K562 (cell line): ENCODE measurements around the gene FMNL2. TPM values are rescaled to one million over a fixed set of nuclear protein-coding genes. Genes with fewer than 3 reads are reported as not detected.

ENCODE experiments used
- ATAC-seq: fragments of 200-7000 bp; cut with Tn5 transposase; 3 replicates; pipeline ENCODE4 v1.9.1; 2020; ENCODE audit warnings: moderate library complexity
- BruUV-seq: library from RNA; stranded (reverse); fragments of 400-500 nt; replicated peaks from 2 replicates; lab custom pipeline; 2021; lab: Mats Ljungman, UMichigan
- CTCF ChIA-PET: fragments of 300-600 bp; formaldehyde crosslinking; extraction: SDS; loops from one replicate; lab custom pipeline; 2021; ENCODE audit warnings: low intra/inter-chr PET ratio; lab: Yijun Ruan, JAX
- POLR2A ChIA-PET: fragments of 300-600, 350-650 bp; sonication (Branson Sonifier 250); formaldehyde crosslinking; extraction: SDS; loops from one replicate; lab custom pipeline; 2021; ENCODE audit warnings: antibody characterized with exemption, inconsistent platforms; lab: Yijun Ruan, JAX
- DNase-seq, 4 experiments: peaks; one replicate each; pipeline versions ENCODE4 v3.0.0 to v3.0.0-alpha.2; 2011 to 2018; ENCODE audit warnings: low spot score in 3 of 4, mixed read lengths in 3 of 4; ENCODE audit errors: extremely low read depth in 1 of 4
- FAIRE-seq: peaks from 2 replicates; lab custom pipeline; 2011; peaks lifted over from hg19 to GRCh38; lab: Jason Lieb, UNC
- H2AFZ ChIP-seq: 2 replicates; pipeline ENCODE4 v1.6.0; 2011; ENCODE audit warnings: low read depth, low read length, control low read depth, inconsistent platforms
- H3K27ac ChIP-seq: fragments of 200-600 bp; 3 replicates; pipeline ENCODE4 v1.8.0; 2011; ENCODE audit warnings: low read depth, mild to moderate bottlenecking, control low read depth, inconsistent platforms, low read length, moderate library complexity, mixed read lengths; ENCODE audit errors: extremely low read depth
- H3K27me3 ChIP-seq, 2 experiments: fragments of 300-600 bp in 1 of 2; 2 replicates in 1 of 2; 3 replicates in 1 of 2; pipeline versions ENCODE4 v1.6.0 to v1.8.0; 2011; ENCODE audit warnings: inconsistent platforms in 2 of 2, low read length in 2 of 2, mild to moderate bottlenecking in 1 of 2, mixed read lengths in 1 of 2, moderate library complexity in 1 of 2; ENCODE audit not compliant: control insufficient read depth in 2 of 2, insufficient read depth in 2 of 2
- H3K36me3 ChIP-seq: fragments of 300-600 bp; 3 replicates; pipeline ENCODE4 v1.8.0; 2011; ENCODE audit warnings: mild to moderate bottlenecking, low read length, inconsistent platforms; ENCODE audit not compliant: control insufficient read depth, insufficient read depth
- H3K4me1 ChIP-seq, 2 experiments: fragments of 200-600 bp in 1 of 2; replicated peaks in 1 of 2; 2 replicates in 1 of 2; 3 replicates in 1 of 2; pipeline versions ENCODE4 v1.5.1 to v1.8.0; 2011; ENCODE audit warnings: inconsistent platforms in 2 of 2, low read length in 2 of 2, mild to moderate bottlenecking in 1 of 2, mixed read lengths in 1 of 2, moderate library complexity in 1 of 2; ENCODE audit not compliant: control insufficient read depth in 2 of 2, insufficient read depth in 2 of 2
- H3K4me2 ChIP-seq: 2 replicates; pipeline ENCODE4 v1.6.1; 2011; ENCODE audit warnings: low read length, control low read depth, inconsistent platforms, mixed read lengths; ENCODE audit not compliant: insufficient read depth
- H3K4me3 ChIP-seq: fragments of 200-600 bp; sonication (generic), shearing (Covaris generic); 2 replicates; pipeline ENCODE4 v1.5.1; 2016; ENCODE audit warnings: control low read depth, inconsistent platforms
- H3K79me2 ChIP-seq: fragments of 200-600 bp; 3 replicates; pipeline ENCODE4 v1.8.0; 2011; ENCODE audit warnings: low read length, inconsistent platforms; ENCODE audit not compliant: control insufficient read depth, insufficient read depth
- H3K9ac ChIP-seq, 2 experiments: 2 replicates each; pipeline versions ENCODE4 v1.6.0 to v1.6.1; 2011; ENCODE audit warnings: low read depth in 2 of 2, low read length in 2 of 2, control low read depth in 1 of 2, inconsistent platforms in 1 of 2, mild to moderate bottlenecking in 1 of 2, mixed read lengths in 1 of 2; ENCODE audit not compliant: insufficient read depth in 1 of 2
- H3K9me1 ChIP-seq: one replicate; pipeline ENCODE4 v1.6.0; 2011; ENCODE audit warnings: inconsistent platforms, mild to moderate bottlenecking, low read length, moderate library complexity; ENCODE audit not compliant: control insufficient read depth, insufficient read depth
- H3K9me3 ChIP-seq: replicated peaks from 2 replicates; pipeline ENCODE4 v1.5.1; 2011; ENCODE audit warnings: low read depth, low read length, inconsistent platforms; ENCODE audit not compliant: control insufficient read depth, insufficient read depth
- H4K20me1 ChIP-seq: replicated peaks from 2 replicates; pipeline ENCODE4 v1.6.1; 2011; ENCODE audit warnings: low read length, inconsistent platforms, mixed read lengths; ENCODE audit not compliant: control insufficient read depth, insufficient read depth
- ARHGAP35 ChIP-seq: fragments of 450-650 bp; IDR thresholded peaks from 2 replicates; pipeline ENCODE4 v1.6.1; 2018; ENCODE audit not compliant: partially characterized antibody
- E2F3 ChIP-seq: fragments of 250-450 bp; sonication (Bioruptor Pico); IDR thresholded peaks from 2 replicates; pipeline ENCODE4 v1.4.0; 2020; ENCODE audit warnings: mild to moderate bottlenecking
- LCOR ChIP-seq: sonication (generic); formaldehyde crosslinking; IDR thresholded peaks from 2 replicates; pipeline ENCODE4 v1.8.0; 2022; ENCODE audit warnings: mild to moderate bottlenecking, missing genetic modification reagents
- NCOA4 ChIP-seq: fragments of 450-650 bp; IDR thresholded peaks from 2 replicates; pipeline ENCODE4 v1.6.1; 2018; ENCODE audit warnings: mild to moderate bottlenecking; ENCODE audit not compliant: partially characterized antibody
- NCOR1 ChIP-seq: fragments of 450-650 bp; IDR thresholded peaks from 2 replicates; pipeline ENCODE4 v1.6.1; 2016; ENCODE audit warnings: mild to moderate bottlenecking, moderate library complexity
- NEUROD1 ChIP-seq: fragments of 150-350 bp; IDR thresholded peaks from 2 replicates; pipeline ENCODE4 v1.6.1; 2014; ENCODE audit warnings: borderline replicate concordance, low read length, low read depth; ENCODE audit not compliant: partially characterized antibody
- RBM15 ChIP-seq: fragments of 200-400 bp; formaldehyde crosslinking; IDR thresholded peaks from 2 replicates; pipeline ENCODE4 v1.6.1; 2018; ENCODE audit warnings: mild to moderate bottlenecking, low read length, moderate library complexity; ENCODE audit not compliant: insufficient read depth
- TFAM ChIP-seq: fragments of 250-450 bp; sonication (Bioruptor Pico); conservative IDR thresholded peaks from 2 replicates; pipeline ENCODE4 v1.5.0; 2021; ENCODE audit warnings: mild to moderate bottlenecking, moderate library complexity
- TRIM28 ChIP-seq: fragments of 450-650 bp; IDR thresholded peaks from 2 replicates; pipeline ENCODE4 v1.6.1; 2017
- ZNF584 ChIP-seq: fragments of 200-800 bp; sonication (Bioruptor generic); IDR thresholded peaks from 2 replicates; pipeline ENCODE4 v1.6.1; 2016; ENCODE audit warnings: low read depth, mild to moderate bottlenecking, missing genetic modification characterization, missing compliant biosample characterization
- WGBS: fragments of 100-300 bp; shearing (Covaris generic); methylation state at CpG from one replicate; pipeline ENCODE4 v1.1.6; 2016; ENCODE audit warnings: low coverage, mixed read lengths; ENCODE audit not compliant: insufficient coverage; ENCODE audit errors: missing lambda C conversion rate; 5-methylcytosine and 5-hydroxymethylcytosine counted together
- in situ Hi-C: fragments of 300-500 bp; cut with MboI; formaldehyde crosslinking; loops from 4 replicates; pipeline ENCODE4 v1.15.0; 2018; ENCODE audit warnings: inconsistent platforms, mixed read lengths
- intact Hi-C: fragments of 100-400 bp; cut with micrococcal nuclease; formaldehyde crosslinking; loops from 2 replicates; pipeline ENCODE4 v1.14.2; 2022
- polyA plus RNA-seq, 8 experiments: library from polyadenylated mRNA; depleted of rRNA in 4 of 8; stranded (reverse) in 5 of 8; unstranded in 3 of 8; fragments of >200 nt; fragmentation: Nextera tagmentation in 2 of 8; fragmentation: Illumina TruSeq in 1 of 8; extraction: Ambion mirVana in 2 of 8; extraction: Trizol in 1 of 8; gene quantifications; 2 replicates each; pipeline versions ENCODE4 v1.2.1 to v1.2.3, GENCODE V29; 2011 to 2014; ENCODE audit warnings: inconsistent platforms in 1 of 8, missing spikeins in 1 of 8
- total RNA-seq, 7 experiments: library from RNA; depleted of rRNA in 6 of 7; stranded (reverse); fragments of >200 nt in 6 of 7; fragmentation: Illumina TruSeq in 2 of 7; extraction: Trizol in 2 of 7; gene quantifications; 2 replicates each; pipeline versions ENCODE4 v1.2.1 to v1.2.3, GENCODE V29; 2011 to 2021; ENCODE audit warnings: low replicate concordance in 1 of 7
- TF ChIP-seq, protein P1 (sequence below): fragments of 250-450 bp; sonication (Bioruptor Pico); IDR thresholded peaks from 2 replicates; pipeline ENCODE4 v1.9.0; 2021; ENCODE audit warnings: mild to moderate bottlenecking
- TF ChIP-seq, protein P2 (sequence below): fragments of 450-650 bp; IDR thresholded peaks from 2 replicates; pipeline ENCODE4 v1.6.1; 2017; ENCODE audit warnings: mild to moderate bottlenecking, moderate library complexity
- TF ChIP-seq, protein P3 (sequence below): fragments of 450-650 bp; IDR thresholded peaks from 2 replicates; pipeline ENCODE4 v1.6.1; 2016; ENCODE audit warnings: low read depth, mild to moderate bottlenecking, moderate library complexity
- TF ChIP-seq, protein P4 (sequence below): fragments of 450-650 bp; formaldehyde crosslinking; IDR thresholded peaks from 2 replicates; pipeline ENCODE4 v1.4.0; 2020; ENCODE audit warnings: mild to moderate bottlenecking, mixed read lengths
- TF ChIP-seq, protein P5 (sequence below): fragments of 450-650 bp; IDR thresholded peaks from 2 replicates; pipeline ENCODE4 v1.6.1; 2014; ENCODE audit warnings: low read depth, mild to moderate bottlenecking, moderate library complexity, borderline replicate concordance

Gene FMNL2
- total and polyA plus RNA-seq, 9 of the 15 experiments (the other 6 are each of a cell fraction or from before 2014, with no cell fraction given), result 0.15 to 0.49 (median 0.24) TPM; not detected in 1

DNA sequence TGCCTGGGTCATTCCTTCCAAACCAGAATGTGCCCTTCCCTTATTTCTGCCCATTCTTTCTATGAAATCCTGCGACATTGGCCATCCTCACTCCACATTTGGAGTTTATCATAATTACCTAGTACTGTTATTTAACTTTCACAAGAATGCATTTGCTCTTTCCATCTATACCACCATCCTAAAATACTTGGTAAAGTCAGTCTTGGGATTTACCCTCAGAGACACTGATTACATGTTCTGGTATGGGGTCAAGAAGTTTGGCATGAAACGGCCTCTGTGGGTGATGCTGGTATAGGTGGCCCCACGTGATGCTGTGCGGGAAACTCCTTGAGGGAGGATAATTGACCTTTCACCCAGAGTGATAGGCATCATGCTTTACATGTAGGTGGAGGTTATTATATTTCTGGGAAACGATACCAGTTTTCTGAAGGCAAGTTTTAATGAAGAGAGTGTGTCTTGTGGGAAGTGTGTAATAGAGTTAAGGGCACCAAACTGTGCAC lies 123.5 kb downstream of the FMNL2 start (continued):
- TF ChIP-seq, protein P1, sequence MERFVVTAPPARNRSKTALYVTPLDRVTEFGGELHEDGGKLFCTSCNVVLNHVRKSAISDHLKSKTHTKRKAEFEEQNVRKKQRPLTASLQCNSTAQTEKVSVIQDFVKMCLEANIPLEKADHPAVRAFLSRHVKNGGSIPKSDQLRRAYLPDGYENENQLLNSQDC (CRISPR knock-in tag), result no peak
- no peak for TF ChIP-seq LCOR (CRISPR knock-in tag)
- TF ChIP-seq, protein P2, sequence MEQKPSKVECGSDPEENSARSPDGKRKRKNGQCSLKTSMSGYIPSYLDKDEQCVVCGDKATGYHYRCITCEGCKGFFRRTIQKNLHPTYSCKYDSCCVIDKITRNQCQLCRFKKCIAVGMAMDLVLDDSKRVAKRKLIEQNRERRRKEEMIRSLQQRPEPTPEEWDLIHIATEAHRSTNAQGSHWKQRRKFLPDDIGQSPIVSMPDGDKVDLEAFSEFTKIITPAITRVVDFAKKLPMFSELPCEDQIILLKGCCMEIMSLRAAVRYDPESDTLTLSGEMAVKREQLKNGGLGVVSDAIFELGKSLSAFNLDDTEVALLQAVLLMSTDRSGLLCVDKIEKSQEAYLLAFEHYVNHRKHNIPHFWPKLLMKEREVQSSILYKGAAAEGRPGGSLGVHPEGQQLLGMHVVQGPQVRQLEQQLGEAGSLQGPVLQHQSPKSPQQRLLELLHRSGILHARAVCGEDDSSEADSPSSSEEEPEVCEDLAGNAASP, result no peak

DNA sequence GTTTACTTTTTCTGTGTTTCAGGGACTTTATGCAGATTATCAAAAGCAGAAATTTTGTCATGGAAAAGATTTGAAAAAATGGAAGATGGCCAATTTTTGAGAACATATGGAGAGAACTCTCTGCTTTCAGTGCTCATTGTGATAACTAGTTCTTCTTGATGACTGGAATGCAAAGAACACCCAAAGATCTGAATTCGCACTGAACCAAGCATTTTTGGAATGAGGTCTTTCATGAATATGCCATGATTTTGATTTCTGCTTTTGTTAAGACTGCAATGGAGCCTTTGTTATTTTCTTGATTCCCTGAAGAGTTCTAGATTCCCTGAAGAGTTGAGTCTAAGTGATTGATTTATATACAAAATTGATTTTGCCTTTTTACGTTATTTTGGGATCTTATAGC lies 124.1 kb downstream of the FMNL2 start:
- H3K27ac ChIP-seq, result no peak overlapping the region
- H3K4me1 ChIP-seq, result no peaks in the 10 kb centered on the region
- H3K27me3 ChIP-seq, result no peaks in the 10 kb centered on the region
- H3K4me3 ChIP-seq, result no peak overlapping the region
- ChIA-PET CTCF (no interaction called here), POLR2A (interaction anchor here (1.0 kb wide), 1 partner anchor 56 kb away, joined by 3 read pairs; no protein-coding TSS in a partner anchor)
- H3K9me3 ChIP-seq, result no peaks in the 10 kb centered on the region
- H4K20me1 ChIP-seq, result no peaks in the 10 kb centered on the region
- no peaks in the 10 kb centered on the region for H3K79me2 ChIP-seq
- in situ Hi-C loops, result no loop called here
- DNase-seq, result no peak
- no peak for FAIRE-seq
- intact Hi-C loops, result no loop called here
- H3K9ac ChIP-seq, result no peak overlapping the region
- no peak overlapping the region for H3K4me2 ChIP-seq
- ATAC-seq, result no peak
- BruUV-seq, result no TSS peak
- no peaks in the 10 kb centered on the region for H3K9me1 ChIP-seq
- no peak overlapping the region for H2AFZ ChIP-seq
- no peak for TF ChIP-seq E2F3 (CRISPR knock-in tag)
- no peak for TF ChIP-seq ARHGAP35
- no peak for TF ChIP-seq NCOA4
- TF ChIP-seq RBM15, result no peak
- TF ChIP-seq, protein P3, sequence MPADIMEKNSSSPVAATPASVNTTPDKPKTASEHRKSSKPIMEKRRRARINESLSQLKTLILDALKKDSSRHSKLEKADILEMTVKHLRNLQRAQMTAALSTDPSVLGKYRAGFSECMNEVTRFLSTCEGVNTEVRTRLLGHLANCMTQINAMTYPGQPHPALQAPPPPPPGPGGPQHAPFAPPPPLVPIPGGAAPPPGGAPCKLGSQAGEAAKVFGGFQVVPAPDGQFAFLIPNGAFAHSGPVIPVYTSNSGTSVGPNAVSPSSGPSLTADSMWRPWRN, result no peak
- TF ChIP-seq TRIM28, result no peak
- TF ChIP-seq NEUROD1, result no peak
- TF ChIP-seq, protein P4, sequence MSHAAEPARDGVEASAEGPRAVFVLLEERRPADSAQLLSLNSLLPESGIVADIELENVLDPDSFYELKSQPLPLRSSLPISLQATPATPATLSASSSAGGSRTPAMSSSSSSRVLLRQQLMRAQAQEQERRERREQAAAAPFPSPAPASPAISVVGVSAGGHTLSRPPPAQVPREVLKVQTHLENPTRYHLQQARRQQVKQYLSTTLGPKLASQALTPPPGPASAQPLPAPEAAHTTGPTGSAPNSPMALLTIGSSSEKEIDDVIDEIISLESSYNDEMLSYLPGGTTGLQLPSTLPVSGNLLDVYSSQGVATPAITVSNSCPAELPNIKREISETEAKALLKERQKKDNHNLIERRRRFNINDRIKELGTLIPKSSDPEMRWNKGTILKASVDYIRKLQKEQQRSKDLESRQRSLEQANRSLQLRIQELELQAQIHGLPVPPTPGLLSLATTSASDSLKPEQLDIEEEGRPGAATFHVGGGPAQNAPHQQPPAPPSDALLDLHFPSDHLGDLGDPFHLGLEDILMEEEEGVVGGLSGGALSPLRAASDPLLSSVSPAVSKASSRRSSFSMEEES (CRISPR knock-in tag), result no peak
- no peak for TF ChIP-seq ZNF584 (CRISPR knock-in tag)
- TF ChIP-seq, protein P5, sequence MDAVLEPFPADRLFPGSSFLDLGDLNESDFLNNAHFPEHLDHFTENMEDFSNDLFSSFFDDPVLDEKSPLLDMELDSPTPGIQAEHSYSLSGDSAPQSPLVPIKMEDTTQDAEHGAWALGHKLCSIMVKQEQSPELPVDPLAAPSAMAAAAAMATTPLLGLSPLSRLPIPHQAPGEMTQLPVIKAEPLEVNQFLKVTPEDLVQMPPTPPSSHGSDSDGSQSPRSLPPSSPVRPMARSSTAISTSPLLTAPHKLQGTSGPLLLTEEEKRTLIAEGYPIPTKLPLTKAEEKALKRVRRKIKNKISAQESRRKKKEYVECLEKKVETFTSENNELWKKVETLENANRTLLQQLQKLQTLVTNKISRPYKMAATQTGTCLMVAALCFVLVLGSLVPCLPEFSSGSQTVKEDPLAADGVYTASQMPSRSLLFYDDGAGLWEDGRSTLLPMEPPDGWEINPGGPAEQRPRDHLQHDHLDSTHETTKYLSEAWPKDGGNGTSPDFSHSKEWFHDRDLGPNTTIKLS, result no peak
- no peak for TF ChIP-seq NCOR1
- no peak for TF ChIP-seq TFAM (CRISPR knock-in tag)
- H3K36me3 ChIP-seq, result no peaks in the 10 kb centered on the region
- 3% methylated on average over 2 of the region's 2 CpGs for WGBS
